Uterus (tissue), 4 donors: Measurements from ENCODE around the gene SMC3. TPM values are rescaled to one million over a fixed set of nuclear protein-coding genes. Genes with fewer than 3 reads are reported as not detected.

Source experiments
- DNase-seq, 2 donors: peaks; one replicate each; pipeline ENCODE4 v3.0.0-alpha.2; 2019 to 2020
- H3K27ac ChIP-seq, 2 donors: fragments of 200-600 bp; sonication (generic); 1 replicate in 1 of 2; 2 replicates in 1 of 2; pipeline ENCODE4 v1.5.1; 2016 to 2018
- H3K27me3 ChIP-seq, 2 donors: fragments of 200-600 bp; sonication (generic); one replicate each; pipeline ENCODE4 v1.5.1; 2018 to 2019; ENCODE audit warnings: control low read depth in 1 of 2
- H3K36me3 ChIP-seq, 2 donors: fragments of 200-600 bp; sonication (generic); one replicate each; pipeline ENCODE4 v1.5.1; 2019; ENCODE audit warnings: control low read depth in 1 of 2
- H3K4me1 ChIP-seq, 2 donors: fragments of 200-600 bp; sonication (generic); one replicate each; pipeline ENCODE4 v1.5.1; 2018 to 2019; ENCODE audit warnings: control low read depth in 1 of 2
- H3K4me3 ChIP-seq, 2 donors: fragments of 200-600 bp; sonication (generic); 1 replicate in 1 of 2; 2 replicates in 1 of 2; pipeline ENCODE4 v1.5.1; 2018 to 2019; ENCODE audit warnings: mild to moderate bottlenecking in 1 of 2
- H3K9me3 ChIP-seq, 2 donors: fragments of 200-600 bp; sonication (generic); one replicate each; pipeline ENCODE4 v1.5.1; 2019; ENCODE audit warnings: control low read depth in 1 of 2
- CTCF ChIP-seq, 4 experiments: fragments of 200-600 bp in 2 of 4; fragments of 450-650 bp in 2 of 4; sonication (generic) in 2 of 4; IDR thresholded peaks; one replicate each; pipeline ENCODE4 v1.5.1; 2016 to 2019; ENCODE audit warnings: antibody characterized with exemption in 4 of 4, mild to moderate bottlenecking in 2 of 4, moderate library complexity in 1 of 4
- POLR2A ChIP-seq, 2 donors: fragments of 450-650 bp; IDR thresholded peaks; one replicate each; pipeline ENCODE4 v1.6.1; 2016; ENCODE audit warnings: antibody characterized with exemption in 2 of 2, mild to moderate bottlenecking in 1 of 2, moderate library complexity in 1 of 2
- intact Hi-C: fragments of 100-400 bp; cut with DNase I; formaldehyde crosslinking; loops from one replicate; pipeline ENCODE4 v1.15.1; 2023; ENCODE audit warnings: low total_unique reads
- total RNA-seq, 4 donors: library from RNA; depleted of rRNA in 3 of 4; stranded (reverse); fragments of >200 nt in 3 of 4; gene quantifications; one replicate each; pipeline versions ENCODE4 v1.1.0 to v1.2.4, GENCODE V29; 2014 to 2023
- donor health status: DM: yes; HTN: yes; CAD: no.

The SMC3 gene
- total RNA-seq, 4 donors from 2014 or later = 12.4 to 45.3 (median 39.3) TPM

GRCh38 chr10:110625356-110625894 is 57.9 kb downstream of the SMC3 start:
- no peaks in the 10 kb centered on the region for H3K27me3 ChIP-seq
- intact Hi-C loops = no loop called here
- H3K4me1 ChIP-seq = no peaks in the 10 kb centered on the region
- no peak overlapping the region for H3K27ac ChIP-seq
- TF ChIP-seq POLR2A (IDR thresholded peaks at IDR 0.05) = no peak
- no peak for TF ChIP-seq CTCF (IDR thresholded peaks at IDR 0.05)
- no peak overlapping the region for H3K4me3 ChIP-seq
- H3K36me3 ChIP-seq = no peaks in the 10 kb centered on the region
- no peak for DNase-seq
- H3K9me3 ChIP-seq = peaks cover 0 to 4% of the 10 kb centered on the region in 2 donors

GRCh38 chr10:110625951-110626855 is 58.7 kb downstream of the SMC3 start:
- Histone ChIP-seq H3K27ac (no peak overlapping the region), H3K4me1 (no peaks in the 10 kb centered on the region), H3K36me3 (no peaks in the 10 kb centered on the region), H3K9me3 (peaks cover 0 to 1% of the 10 kb centered on the region in 2 donors), H3K27me3 (no peaks in the 10 kb centered on the region), H3K4me3 (no peak overlapping the region)
- no peak for DNase-seq
- no peak for TF ChIP-seq POLR2A (IDR thresholded peaks at IDR 0.05)
- intact Hi-C loops = no loop called here

- no peaks in the 10 kb centered on the region for H3K9me3 ChIP-seq
- TF ChIP-seq CTCF (IDR thresholded peaks at IDR 0.05) = no peak
- TF ChIP-seq POLR2A (IDR thresholded peaks at IDR 0.05) = no peak
- H3K4me3 ChIP-seq = no peak overlapping the region
- DNase-seq = no peak
- no peak overlapping the region for H3K27ac ChIP-seq
- no peaks in the 10 kb centered on the region for H3K27me3 ChIP-seq
- H3K36me3 ChIP-seq = no peaks in the 10 kb centered on the region
- intact Hi-C loops = no loop called here
- no peaks in the 10 kb centered on the region for H3K4me1 ChIP-seq
Measured at GRCh38 chr10:110628161-110628560, 60.7 kb downstream of the SMC3 start.

GRCh38 chr10:110629680-110630191 is 62.2 kb downstream of the SMC3 start:
- Histone ChIP-seq H3K4me1 (no peaks in the 10 kb centered on the region), H3K4me3 (no peak overlapping the region), H3K36me3 (no peaks in the 10 kb centered on the region), H3K27me3 (no peaks in the 10 kb centered on the region), H3K9me3 (no peaks in the 10 kb centered on the region), H3K27ac (no peak overlapping the region)
- intact Hi-C loops = no loop called here
- DNase-seq = no peak
- TF ChIP-seq POLR2A (IDR thresholded peaks at IDR 0.05) = no peak
- TF ChIP-seq CTCF (IDR thresholded peaks at IDR 0.05) = no peak

GRCh38 chr10:110631934-110632333 is 64.4 kb downstream of the SMC3 start:
- no peak for DNase-seq
- Histone ChIP-seq H3K27ac (no peak overlapping the region), H3K36me3 (no peaks in the 10 kb centered on the region), H3K4me3 (no peak overlapping the region), H3K4me1 (no peaks in the 10 kb centered on the region), H3K9me3 (no peaks in the 10 kb centered on the region), H3K27me3 (peaks cover 0 to 7% of the 10 kb centered on the region in 2 donors)
- TF ChIP-seq CTCF (IDR thresholded peaks at IDR 0.05) = no peak
- no peak for TF ChIP-seq POLR2A (IDR thresholded peaks at IDR 0.05)
- intact Hi-C loops = no loop called here
